HG03342 (cell line): ENCODE results near the gene MFNG.
"Not testable (repeated sequence)": the region's sequence is repeated elsewhere in the genome, so short reads cannot be mapped to it uniquely, and the experiment has no call there.

Experiments
- ATAC-seq: cut with Tn5 transposase; IDR thresholded peaks from one replicate; pipeline ENCODE4 v1.9.1; 2021; ENCODE audit warnings: mild to moderate bottlenecking, moderate library complexity; ENCODE audit not compliant: unreplicated experiment

MFNG gene

DNA sequence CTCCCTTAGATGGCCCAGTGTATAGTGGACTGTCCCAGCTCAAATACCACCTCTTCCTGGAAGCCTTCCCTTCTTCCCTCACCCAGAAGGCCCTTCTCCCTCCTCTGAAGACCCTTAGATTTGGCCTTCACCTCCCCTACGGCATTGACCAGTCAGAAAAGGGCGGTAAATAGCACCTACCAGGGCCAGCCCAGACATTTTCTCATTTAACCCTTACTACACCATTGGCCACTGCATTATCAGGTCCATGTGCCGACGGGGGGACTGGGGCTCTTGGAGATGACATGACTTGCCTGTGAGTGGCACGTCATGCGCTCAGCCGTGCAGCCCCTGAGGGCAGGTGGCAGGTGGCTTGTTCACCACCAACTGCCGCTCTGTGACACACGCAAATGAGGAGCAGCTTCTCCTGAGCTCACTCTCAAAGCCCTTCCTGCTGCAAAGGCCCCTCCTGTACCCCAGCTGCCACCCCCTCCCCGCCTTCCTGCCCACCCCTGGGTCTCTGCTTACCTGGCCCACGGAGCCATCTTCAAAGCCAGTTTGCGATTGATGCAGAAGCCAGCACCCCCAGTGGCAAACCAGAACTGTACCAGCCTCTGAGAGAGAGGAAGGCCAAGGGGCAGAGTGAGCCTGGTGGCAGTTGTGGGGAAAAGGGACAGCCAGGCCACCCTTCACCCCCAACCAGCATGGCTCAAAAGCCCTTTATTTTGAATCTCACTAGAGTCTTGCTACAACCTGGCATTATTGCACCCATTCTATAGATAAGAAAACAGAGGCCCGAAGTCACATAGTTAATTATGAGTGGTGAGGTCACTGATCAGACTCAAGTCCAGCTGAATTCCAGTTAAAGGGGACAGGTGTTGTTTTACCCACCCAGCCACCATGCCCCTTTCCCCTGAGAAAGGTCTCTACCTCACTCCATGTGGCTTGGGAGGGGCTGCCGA, 9.5 kb downstream of the MFNG start:
- no peak for ATAC-seq

DNA sequence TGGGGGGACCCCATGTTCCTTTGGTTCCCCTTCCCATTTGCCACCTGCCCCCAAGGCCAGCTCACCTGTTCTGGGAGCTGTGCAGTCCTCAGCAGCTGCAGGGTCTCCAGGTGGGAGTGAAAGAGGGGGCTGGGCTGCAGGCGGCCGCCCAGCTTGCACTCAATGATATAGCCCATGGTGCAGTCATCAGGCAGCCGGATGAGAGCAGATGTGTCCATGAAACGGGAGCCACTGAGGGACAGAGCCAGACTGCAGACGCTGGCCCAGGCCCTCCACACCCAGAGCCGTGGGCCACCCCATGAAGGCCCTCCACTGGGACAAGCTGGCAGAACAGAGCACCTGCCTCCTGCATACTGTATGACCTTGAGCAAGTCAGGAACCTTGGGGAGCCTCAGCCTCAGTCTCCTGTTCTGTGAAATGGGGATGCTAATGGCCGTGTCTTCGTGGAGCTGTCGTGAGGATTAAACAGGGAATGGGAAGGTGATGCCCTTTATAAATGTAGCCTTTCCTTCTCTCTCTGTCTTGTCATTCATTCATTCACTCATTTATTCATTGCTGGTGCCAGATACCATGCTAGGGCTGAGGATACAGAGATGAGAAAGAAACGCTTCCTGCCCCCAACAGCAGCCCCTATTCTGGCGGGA, 11.6 kb downstream of the MFNG start:
- ATAC-seq, result no peak

DNA sequence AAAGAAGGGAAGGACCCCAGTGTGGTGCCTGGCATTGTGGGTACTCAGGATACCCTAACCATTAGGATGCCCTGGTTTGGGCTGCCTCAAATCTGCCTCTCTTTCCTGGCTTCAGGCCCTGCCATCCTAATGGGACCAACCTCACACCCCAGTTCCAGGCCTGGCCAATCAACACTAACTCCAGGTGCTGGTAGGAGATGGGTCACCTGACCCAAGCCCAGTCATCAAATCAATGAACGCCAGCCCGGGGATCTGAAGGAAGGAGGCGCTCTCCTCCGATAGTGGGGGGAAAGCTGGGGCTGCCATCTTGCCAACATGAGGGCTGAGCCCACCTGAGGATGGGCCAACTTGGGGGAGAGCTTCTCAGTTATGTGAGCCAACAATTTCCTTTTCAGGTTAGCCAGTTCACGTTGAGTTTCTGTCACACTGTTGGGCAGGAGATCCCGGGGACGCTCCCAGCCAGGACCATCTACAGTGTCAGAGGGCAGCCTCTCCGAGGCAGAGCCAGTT, 12.7 kb downstream of the MFNG start:
- no peak for ATAC-seq

DNA sequence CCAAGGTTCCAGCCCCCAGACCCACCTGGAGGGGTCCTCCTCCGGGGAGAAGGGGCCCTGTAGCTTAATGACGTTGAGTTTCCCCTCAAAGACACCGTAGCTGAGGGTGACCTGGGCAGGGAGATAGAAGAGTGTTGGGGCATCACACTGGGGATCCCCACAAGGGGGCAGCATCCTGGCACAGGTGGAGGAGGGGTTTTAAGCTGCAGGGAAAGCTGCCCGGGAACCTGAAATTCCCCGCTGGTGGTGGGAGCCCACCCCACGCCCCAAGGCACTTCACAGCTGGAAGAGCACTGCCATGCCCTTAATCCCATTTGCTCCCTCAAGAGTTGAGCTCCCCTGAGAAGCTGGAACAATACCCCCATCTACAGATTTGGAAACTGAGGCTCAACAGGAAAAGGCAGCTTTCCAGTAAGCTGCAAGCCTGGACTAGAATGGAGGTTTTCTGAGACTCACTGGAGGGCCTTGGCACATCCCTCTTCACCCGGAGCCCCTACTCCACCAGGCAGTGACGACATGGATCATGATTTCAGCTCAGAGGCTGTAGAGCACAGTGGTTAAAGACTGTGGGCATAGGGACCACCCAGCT, 13.7 kb downstream of the MFNG start:
- no peak for ATAC-seq

DNA sequence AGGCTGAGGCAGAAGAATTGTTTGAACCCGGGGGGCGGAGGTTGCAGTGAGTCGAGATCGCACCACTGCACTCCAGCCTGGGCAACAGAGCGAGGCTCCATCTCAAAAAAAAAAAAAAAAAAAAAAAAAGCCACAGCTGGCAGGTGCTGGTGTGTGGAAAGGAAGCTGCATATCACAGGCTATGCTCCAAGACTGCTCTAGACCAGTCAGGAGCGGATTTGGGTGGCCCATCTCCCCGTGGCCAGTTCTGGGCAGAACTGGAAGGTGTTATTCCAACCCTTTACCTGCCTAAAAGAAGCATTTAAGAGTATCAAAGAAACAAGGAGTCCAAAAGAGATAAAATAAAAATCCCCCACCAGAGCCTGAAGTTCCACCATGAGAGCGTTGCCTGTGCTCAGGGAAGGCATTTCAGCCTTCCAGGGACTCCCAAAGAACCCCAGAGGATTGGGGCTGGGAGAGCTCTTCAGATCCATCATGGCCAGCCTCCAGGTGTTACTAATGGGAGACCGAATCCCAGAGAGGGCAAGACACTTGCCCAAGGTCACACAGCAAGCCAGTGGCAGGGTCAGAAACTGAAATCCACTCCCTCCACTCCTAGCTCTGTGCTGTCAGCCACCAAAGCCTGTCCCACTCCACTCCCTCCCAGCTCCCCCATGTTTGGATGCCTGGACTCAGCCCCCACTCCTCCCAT, 14.3 kb downstream of the MFNG start:
- no peak for ATAC-seq

DNA sequence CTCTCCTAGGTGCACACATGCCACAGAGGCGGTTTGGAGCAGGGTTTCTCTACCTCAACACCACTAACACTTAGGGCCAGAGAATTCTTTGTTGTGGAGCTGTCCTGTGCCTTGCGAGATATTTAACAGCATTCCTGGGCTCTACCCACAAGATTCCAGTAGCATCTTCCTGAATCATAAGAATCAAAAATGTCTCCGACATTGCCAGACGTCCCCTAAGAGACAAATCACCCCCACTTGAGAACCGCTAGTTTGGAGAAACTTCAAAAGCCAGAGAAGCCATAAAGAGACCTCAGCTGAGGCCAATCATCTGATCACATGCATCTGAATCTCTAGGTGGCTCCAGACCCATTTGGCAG, 16.1 kb downstream of the MFNG start:
- no peak for ATAC-seq

DNA sequence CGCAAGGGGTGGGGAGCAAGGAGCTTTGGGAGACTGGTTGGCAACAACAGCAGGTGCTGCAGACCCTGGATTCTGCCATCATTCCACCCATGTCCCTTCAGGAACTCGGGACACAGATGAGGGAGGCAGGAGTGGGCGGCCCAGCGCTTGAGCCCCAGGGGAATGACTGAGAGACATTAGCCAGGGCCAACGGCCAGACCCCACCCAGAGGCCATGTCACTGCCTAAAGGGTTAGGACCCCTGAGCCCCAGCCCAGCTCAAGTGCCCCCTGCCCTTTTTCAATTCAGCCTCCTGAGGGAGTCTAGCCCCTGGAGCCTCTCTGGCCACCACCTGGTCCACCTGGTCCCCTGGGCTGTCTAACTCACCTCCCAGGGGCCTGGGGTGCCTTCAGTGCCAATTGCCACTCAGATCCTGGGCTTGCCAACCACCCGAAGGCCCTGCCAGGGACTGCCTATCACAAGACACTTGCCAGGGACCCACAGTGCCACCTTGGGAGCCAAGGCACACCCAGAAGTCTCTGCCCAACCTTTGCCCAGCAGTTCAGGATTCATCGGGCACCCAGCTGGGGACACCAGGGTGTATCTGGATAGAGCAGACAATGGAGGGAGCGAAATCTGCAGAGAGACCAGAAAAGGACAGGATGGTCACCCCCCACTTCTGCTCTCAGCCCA, 16.6 kb downstream of the MFNG start:
- no peak for ATAC-seq

DNA sequence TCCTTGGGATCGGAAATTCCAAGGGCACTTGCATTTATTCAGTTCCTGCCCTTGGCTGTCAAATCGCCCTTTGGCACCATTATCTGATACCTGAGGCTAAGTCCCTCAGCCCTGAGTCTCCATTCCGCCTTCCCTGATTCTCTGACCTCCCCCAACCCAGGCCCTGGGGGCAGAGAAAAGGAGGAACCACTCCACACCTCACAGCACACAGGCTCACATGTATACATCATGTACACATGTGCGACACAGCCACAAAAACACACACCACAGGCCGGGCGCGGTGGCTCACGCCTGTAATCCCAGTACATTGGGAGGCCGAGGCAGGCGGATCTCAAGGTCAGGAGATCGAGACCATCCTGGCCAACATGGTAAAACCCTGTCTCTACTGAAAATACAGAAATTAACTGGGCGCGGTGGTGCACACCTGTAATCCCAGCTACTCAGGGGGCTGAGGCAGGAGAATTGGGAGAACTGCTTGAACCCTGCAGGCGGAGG, 17.9 kb downstream of the MFNG start:
- not testable (repeated sequence) for ATAC-seq

DNA sequence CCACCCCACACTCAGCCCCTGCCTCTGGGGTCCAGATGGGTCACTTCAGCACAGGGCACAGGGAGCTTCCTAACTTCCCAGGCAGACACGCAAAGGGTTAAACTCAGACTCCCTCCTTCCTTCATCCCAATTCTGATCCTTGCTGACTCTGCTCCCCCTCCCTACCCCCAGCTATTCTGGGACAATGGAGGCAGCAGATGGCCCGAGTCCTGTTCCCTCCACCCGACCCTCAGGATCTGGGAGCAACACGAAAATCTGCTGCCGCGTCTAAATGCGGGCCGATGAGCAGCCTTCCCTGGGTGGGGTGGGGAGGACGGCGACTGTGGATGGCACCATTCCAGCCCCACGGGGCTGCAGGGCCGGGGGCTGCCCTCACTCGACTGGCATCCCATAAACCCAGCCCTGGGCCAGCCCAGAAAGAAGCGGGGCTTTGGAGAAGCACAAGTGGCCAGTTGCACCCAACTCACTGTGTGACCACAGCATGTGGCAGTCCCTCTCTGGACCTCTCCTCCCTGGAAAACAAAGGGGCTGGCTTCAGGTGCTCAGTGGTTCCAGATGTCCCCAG, 18.7 kb downstream of the MFNG start:
- ATAC-seq, result no peak

DNA sequence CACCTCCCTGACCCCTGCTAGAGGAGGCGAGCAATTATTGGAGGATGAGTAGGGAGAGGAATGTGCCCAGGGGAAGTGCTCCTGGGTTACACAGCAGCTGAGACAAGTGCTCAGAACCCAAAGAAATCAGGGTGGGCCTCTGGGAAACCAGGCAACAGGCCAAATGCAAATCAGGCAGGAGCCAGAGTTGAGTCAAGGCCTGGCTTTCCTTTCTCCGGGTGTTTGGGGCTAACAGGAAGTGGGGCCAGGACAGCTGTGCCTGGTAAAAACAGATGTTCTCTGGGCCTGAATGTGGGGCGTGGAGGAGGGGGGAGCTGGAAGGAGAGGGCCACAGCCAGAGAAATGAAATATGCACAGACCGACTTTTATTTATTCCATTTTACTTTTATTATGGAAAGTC, 22.0 kb downstream of the MFNG start:
- ATAC-seq, result peak; percentile 49

DNA sequence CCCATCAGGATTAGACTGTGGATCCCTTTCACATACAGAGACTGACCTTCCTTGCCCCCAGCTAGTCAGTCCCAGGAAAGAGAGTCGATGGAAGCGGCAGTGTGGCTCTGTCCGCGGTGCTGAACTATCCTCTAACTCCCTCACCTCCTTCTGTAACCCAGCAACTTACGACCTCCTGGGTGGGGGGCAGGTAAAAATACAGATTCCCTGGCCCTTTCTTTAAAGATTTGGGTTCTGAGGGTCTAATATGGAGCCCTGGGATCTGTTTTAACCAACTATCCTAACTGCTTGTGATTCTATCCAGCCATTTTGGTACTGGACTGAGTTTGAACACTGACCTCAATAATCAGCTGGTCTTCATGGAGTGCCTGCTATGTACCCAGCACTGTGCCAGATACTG, 23.2 kb downstream of the MFNG start:
- ATAC-seq, result no peak

DNA sequence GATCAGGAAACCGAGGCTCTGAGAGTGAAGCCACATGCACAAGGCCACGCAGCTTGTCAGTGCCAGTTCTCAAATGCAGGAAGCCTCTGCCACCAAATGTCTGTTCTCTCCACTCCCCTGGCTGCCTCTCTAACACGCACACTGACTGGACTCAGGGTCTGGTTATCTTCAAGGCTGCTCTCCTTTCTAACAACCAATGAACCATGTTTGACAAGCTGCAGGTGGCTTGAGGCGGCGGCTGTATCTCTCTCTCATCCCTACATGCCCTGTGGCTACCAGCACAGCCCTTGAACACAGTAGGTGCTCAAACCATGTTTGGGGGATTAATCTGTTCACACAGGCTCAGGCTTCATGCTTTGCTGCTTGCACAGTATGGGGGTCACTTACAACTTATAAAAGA, 23.7 kb downstream of the MFNG start:
- ATAC-seq, result no peak

DNA sequence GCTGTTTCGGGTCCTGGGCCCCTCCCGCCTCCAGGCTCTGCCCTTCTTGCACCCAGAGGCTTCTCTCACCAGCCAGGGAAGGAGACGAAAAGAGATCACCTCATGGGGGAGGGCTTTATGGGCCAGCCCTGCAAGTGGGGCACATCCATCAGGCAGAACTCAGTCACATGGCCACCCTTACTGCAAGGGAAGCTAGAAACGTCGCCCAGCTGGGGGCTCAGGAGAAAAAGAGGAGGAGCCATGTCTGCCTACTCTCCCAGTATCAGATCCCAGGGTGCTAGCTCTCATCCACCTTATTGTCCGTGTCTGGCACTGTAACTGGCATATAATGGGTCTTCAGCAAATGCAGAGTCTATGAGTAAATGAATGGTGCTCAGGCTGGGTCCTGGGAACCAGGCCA, 24.2 kb downstream of the MFNG start:
- no peak for ATAC-seq

DNA sequence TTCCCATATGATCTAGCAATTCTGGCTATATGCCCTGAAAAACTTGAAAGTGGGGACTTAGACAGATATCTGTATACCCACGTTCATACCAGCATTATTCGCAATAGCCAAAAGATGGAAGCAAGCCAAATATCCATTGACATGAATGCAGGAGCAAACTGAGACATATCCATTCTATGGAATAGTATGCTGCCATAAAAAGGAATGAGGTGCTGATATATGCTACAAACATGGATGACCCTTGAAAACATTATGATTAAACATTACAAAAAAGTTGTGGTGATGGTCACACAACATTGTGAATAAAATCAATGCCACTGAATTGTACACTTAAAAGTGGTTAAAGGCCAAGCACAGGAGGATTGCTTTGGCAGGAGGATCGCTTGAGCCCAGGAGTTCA, 25.5 kb downstream of the MFNG start:
- ATAC-seq, result no peak

DNA sequence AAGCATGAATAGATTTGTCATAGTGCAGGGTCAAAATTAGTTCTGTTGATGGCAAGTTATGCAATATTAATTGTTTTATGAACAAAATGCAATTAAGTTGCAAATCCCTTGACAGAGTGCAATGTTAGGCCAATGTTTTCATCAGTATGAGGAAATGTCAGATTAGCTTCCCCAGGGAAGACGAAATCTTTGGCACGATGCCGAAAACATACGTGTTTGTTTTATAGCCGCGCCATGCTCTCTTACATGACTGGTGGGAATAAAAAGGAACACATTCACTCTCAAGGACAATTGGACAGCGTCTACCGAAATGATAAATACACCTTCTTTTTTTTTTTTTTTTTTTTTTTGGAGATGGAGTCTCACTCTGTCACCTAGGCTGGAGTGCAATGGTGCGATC, 27.0 kb downstream of the MFNG start:
- no peak for ATAC-seq

DNA sequence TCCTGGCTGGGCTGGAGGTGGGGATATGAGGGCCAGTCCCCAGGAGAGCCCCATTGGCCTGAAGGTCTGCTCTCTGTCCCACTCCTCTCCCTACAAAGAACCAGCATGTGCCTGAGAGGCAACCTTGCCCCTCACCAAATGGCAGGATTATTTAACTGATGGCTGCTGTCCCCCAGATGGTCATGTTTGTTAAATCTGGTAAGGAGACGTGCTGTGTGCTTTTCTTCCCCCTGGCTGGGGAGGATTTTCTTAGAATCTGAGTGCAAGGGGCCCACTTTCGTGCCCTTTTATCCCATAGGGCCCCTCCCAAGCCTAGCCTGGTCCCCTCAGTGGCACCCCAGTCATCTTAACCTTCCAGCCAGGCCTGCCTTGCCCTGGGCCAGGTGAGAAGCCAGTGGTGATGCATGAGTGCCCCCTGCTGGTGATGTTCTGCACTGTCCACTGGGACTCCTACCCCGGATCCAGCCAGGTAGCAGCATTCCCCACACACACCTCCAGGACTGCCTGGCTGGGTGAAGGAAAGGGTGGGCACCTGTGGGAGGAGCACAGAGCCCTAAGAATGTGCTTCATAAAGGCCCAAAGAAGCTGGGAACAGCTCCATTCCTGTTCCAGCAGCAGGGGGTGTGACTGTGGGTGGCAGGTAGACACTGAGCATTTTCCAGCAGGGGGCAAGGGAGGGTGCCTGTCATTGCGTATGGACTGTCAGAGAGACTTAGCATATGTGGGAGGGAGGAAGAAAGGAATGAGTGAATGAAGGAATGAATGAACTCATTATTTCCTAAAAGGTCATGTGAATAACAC, 28.9 kb downstream of the MFNG start:
- no peak for ATAC-seq

DNA sequence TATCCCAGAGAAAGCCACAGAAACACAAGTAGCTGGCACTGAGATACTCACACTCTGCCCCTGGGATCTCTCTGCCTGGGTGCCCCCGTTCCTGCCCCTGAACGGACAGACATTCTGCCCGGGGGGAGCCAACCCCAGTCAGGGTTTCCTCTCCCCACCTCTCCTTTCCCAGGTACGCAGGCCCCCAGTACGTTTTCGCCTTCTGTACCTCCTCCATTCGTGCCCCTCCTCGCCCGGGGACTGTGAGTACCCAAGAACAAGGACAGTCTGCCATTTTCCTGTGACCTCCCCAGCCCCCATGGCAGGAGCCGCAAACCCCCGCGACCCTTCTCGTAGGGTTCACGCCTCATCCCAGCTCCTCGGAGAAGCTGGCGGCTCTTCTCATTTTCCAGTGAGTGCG, 29.8 kb downstream of the MFNG start:
- ATAC-seq, result no peak

DNA sequence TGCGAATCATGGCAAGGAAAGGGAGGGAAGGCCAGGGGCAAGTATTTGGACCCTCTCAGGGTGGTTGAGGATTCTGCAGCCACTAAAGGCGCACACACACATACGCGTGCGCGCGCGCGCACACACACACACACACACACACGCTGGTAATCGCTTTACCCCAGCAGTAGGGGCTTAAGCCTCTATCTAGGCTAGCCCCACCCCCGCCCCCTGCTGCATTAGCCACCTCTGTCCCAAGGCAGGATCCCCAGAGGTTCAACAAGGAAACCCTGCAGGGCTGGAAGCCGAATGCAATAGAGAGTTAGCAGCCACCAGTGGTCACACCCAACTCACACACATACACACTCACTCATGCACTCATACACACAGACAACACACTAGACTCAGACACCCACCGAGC, 30.3 kb downstream of the MFNG start:
- no peak for ATAC-seq

DNA sequence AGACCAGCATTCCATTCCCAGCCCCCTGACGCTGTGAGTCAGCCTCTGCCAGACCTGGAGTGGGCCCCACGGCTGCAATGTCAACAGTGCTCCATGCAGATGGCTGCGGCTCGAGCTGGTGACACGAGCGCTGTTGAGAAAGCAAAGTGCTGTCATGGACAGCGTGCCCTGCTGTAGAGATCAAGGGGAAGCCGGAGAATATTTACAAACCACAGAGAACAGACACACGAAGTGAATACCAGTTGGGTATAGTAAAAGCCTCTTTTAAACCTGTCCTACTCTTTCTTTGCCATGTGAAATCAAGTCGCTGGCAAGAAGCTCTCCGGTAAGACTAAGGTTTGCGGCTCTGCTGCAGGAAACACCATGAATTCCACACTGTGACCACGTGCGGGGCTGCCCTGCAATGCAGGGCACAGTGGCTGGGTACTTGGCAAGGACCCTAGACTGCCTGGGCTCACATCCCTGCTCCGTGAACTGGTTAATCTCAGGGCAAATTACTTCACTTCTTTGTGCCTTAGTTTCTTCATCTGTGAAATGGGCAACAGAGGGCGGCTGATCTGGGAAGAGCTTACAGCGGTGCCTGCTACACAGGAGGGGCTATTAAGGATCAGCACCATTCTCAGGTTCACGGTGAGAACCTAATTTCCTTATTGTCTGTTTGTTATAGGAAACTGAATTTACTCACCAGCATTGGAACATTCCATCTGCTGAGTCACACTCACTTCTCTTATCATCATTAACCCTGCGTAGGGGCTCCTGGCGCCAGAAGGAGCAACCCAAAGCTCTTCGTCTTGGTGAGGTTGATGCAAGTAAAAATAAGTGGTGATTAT, 31.1 kb downstream of the MFNG start:
- ATAC-seq, result no peak
